ENCODE data around the gene C3orf52.
A peak's percentile ranks its signal among the peaks of the same experiment; 100 is the strongest.

Gene C3orf52

DNA sequence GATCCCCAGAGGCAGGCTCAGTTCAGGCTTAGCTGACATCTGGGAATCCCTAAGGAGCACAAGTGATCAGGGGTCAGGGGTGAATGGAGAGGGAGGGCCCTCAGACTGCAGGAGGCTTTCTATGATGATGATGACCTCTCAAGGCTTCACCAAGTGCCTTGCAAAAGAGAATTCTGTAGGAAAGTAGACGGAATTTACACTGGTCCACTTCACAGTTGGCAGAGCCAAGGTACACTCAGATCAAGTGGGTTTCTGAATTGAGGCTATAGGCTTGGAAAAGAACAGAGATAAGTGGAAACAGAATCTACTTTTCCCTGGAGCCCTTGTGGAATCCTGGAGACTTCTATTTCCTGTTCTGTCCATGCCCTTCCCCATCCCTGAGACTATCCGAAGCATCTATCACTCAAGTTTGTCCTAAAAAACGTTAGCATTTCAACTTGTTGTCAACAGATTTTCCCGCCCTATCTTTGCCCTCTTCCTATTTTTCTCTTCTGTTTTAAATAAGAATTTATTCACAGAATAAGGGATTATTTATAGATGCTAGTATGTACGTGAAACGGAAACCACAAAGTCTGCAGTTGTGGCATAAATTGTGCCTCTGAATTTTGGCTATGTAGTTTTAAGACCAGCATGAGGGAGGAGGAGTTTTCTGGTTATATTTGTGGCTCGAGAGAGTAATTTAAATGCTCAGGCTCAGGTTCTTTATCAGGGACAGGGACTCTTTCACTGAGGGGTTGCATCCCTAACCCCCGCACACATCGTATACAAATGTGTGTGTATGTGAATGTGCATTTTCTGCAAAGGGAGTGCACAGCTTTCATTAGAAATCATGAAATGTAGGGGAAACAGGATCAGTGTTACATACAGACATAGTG is 34.0 kb downstream of the C3orf52 start:
- DNase-seq, result no peak

GRCh38 chr3:112121577-112122547 is 35.7 kb downstream of the C3orf52 start:
- DNase-seq, result no peak

DNA sequence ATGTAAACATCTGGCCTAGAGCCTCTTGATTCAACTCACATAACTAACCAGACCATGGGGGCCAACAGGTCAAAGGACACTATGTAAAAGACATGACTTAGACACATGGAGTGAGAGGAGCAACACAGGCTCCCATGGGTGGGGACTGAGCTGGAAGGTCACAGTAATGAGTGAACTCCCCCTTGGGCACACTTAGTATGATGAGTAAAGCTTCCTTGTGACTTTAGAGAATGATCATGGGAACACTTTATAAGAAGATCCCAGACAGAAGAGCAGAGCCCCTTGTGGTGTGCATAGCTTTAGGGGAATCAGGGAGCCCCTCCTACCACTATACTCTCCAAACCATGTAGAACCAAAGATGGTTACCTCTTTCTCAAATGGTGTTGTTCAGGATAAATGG is 36.7 kb downstream of the C3orf52 start:
- no peak for DNase-seq

- DNase-seq, result no peak
Observed at GRCh38 chr3:112123548-112123947, 37.4 kb downstream of the C3orf52 start.

DNA sequence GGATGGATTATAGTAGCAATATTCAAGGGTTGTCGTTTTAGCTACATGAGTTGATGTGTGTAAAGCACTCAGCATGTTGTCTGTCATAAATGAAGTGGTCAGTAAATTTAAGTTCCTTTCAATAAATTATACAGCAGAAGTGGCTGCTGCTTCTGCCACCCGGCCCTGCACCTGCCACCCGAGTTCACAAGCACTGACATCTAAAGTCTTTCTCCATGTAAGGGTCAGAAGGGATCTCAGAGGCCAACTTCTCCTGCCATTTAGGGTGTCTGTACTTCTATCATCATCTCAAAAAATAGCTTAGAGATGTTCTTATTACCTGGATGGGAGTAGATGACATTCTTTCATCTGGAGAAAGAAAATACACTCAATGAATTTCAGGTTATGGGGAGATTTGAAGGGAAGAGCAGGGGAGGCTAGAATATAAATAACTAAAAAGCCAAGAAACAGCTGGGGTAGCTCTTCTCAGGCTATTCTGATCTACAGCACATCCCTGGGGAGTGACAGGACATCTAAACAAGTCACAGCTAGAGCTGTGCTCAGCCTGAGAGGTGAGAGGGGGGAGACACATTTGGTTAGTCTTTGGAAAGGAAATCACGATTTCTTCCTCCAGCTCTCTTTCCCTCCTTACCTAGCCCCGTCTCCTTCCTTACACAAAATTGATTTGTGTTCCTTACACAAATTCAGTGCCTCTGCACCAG is 38.9 kb downstream of the C3orf52 start:
- peak; percentile 37 for DNase-seq

- no peak for DNase-seq
Observed at GRCh38 chr3:112126511-112126911, 40.3 kb downstream of the C3orf52 start.

DNA sequence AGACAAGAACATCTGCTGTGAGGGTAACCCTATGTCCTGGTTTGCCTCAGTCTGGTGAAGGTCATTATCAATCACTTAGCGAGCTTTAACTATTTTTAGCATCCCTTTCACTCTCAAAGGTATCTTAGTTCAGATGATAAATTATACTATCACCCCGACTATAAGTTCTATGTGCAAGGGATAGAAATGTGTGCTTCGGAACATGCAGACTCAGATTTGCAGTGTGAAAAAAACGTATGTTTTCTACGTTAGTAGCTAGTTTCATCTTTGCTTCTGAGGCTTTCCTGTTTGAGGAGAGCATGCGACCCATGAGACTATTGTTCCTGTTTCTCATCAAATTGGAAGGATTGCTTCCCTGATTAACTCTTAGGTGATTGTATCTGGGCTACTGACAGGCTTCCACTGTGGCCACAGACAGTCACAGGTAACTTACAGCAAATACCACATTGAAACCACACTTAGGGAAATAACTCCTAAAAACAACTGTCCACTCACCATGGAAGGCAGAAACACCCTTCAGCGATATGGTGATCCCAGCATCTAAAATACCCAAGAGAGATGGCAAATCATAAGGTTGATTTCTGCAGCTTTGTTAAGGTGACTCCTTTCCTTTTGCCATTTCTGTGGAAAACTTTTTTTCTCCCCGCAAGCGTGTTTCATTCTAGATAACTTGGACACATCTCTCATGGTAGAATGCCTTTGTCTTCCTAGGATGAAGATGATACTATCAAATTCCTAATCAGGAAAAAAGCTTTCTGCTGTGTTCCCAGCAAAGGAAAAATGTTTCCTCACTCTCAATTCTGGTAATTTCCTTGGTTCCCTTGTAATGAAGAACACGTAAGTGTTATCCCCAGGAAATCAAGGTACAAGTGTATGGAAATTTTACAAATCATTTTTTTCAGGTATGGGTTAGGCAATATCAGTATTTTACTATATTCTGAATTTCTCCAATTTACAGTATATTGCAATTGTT is 41.6 kb downstream of the C3orf52 start:
- DNase-seq, result no peak

DNA sequence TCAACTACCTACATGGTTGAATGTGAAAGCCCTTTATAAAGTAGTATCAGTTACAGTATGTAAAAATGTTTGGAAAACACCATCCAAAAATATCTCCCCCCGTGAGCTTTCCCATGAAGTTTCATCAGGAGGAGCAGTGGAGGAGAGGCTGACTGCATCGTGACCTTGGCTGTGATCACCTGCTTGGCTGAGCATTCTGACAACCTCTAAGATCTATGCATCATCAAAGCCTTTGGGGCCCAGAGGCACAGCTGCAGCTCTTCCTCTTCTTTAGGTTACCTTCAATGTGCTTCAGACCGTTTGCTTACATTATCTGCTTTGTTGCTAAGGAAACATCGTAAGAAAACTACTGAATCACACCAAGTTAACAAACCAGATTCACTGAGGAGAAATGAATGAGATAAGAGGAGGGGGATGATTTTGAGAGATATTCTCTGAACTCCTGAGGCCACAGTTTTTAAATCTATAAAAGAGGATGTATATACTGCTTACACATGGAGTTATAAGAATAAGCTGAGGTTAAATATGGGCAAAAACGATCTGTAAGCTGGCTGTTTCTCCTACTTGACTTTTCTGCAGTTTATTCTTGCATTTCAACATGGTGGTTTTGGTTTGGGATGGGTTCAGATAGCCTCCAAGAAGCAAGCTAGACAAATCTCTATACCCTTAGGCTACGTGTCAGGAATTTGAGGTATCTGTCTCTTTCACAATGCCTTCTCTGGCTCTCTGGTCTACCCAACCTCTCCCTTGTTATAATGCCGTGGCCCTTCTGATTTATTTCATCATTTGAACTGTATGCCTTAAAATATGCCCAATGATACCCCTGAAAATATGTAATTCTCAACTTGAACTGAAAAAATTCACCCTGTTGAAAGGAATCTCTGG is 42.9 kb downstream of the C3orf52 start:
- peak; percentile 51 for DNase-seq

GRCh38 chr3:112129925-112130637 is 43.9 kb downstream of the C3orf52 start:
- DNase-seq, result no peak

- no peak for DNase-seq
Observed at GRCh38 chr3:112130638-112130993, 44.4 kb downstream of the C3orf52 start.

DNA sequence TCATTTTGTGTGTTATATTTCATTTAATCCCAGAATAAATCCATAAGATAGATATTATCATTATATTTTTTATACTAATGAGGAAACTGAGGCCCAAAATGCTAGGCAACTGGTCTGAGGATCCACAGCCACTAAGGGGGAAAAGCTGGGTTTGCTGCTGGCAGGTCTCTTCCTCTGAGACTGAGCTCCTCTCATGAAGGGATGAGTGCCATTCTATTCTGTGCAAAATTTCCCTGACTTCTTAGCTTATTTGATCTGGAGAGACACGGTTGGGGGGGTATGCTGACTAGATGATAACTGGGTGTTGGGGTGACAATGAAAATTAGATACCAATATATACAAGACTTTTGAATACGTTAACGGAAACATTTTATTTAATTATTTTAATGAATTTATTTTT is 44.9 kb downstream of the C3orf52 start:
- DNase-seq, result no peak

GRCh38 chr3:112132088-112132487 is 45.9 kb downstream of the C3orf52 start:
- no peak for DNase-seq

DNA sequence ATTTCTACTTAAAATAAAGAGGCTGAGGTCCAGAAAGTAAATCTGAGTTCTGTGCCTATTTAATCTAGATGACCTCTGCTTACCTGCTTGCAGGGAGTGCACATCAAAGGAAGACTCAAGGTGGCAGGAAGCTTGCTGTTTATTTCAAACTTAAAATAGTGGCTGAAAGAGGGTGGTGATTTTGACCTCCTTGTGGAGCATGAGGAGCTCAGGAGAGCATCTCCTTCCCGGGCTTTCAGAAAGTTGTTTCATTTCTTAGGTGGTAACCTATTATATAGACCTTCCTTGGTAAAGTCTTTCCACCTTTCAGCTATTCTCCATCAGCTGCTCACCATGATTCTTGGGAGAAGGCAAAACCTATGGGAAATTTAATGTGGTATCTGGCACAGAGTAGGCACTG is 46.4 kb downstream of the C3orf52 start:
- no peak for DNase-seq

DNA sequence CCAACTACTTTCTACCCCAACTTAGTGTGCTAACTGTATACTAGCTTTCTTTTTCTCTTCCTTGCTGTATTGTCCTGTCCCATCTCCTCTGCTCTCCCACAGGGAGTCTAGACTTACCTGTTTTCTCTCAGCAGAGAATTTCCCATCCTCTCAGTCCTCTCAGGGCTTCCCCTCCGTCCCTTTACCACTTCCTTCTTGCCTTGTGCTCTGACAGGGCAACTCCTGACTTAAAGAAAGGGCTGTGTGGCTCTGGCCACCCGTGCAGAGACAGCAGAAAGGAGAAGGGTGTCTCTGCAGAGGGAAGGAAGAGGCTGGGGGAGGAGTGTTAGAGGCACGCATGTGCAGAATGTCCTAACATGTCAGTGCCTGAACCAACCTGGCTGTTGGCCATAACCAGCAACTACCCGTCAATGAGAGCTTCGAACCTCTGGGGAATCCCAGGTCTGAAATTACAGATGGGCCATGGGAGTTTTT is 46.8 kb downstream of the C3orf52 start, which contains the start of gene GCSAM:
Gene GCSAM, minus strand, starts transcription at position 274 of the 474 bp plus-strand sequence. Its CDS starts 128 bp downstream, at position 146.
- peak; percentile 98 for DNase-seq

DNA sequence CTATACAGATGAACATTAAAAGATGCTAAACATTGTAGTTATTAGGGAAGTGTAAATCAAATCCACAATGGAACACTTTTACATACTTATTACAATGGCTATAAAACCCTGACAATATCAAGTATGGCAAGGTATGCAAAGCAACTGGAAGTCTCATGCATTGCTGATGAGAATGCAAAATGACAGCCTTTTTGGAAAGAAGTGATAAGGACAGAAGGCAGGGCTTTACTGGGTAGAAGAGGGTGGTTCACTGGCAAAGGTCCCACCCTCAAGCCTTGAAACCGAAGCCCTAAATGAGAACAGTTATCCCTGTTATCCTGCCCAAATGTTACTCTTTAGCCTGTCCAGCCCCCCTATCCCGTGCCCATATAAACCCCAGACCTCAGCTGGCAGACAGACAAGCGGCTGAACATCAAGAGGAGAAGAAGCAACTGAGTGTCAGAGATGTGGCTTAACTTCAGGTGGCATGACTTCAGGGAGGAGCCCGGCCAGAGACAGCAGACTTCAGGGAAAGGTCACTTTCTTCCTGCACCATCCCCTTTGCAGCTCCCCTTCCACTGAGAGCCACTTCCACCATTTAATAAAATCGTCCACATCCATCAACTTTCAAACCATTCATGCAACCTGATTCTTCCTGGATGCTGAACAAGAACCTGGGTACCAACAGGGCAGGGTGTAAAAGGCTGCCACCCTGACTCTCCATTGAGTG is 47.6 kb downstream of the C3orf52 start:
- peak; percentile 54 for DNase-seq

- DNase-seq, result peak; percentile 32
Observed at GRCh38 chr3:112134335-112135124, 48.3 kb downstream of the C3orf52 start.

DNA sequence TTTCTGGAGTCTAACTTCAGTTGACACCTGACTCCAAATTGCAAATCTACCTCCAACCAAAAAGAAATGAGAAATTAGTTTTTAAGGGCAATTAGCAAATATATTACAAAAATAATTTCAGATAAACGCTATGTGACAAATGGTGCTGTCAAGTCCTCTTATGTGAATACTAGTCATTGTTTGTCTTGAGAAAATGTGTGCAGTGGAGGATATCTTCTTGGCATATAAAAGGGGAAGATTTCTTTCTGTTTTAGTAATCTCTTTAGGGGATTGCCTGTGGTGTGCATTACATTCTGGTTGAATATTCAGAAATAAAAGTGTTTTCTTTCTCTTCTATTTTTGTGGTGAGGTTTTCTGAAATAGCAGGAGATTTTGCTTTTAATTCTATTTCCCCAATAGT is 49.9 kb downstream of the C3orf52 start:
- no peak for DNase-seq

- DNase-seq, result peak; percentile 78
Observed at GRCh38 chr3:112136959-112137693, 50.9 kb downstream of the C3orf52 start.
